Right lobe of liver (tissue), 6 donors: Measurements from ENCODE around the gene FAM149B1. TPM values are rescaled to one million over a fixed set of nuclear protein-coding genes. Genes with fewer than 3 reads are reported as not detected.

ENCODE experiments used
- ATAC-seq, 4 donors: fragments of 200-7000 bp; cut with Tn5 transposase; one replicate each; pipeline ENCODE4 v1.9.1; 2020; ENCODE audit warnings: mild to moderate bottlenecking in 4 of 4, moderate library complexity in 4 of 4
- DNase-seq, 3 donors: peaks; one replicate each; pipeline ENCODE4 v3.0.0-alpha.2; 2020
- H3K27ac ChIP-seq, 3 donors: fragments of 200-600 bp; one replicate each; pipeline ENCODE4 v1.8.0; 2022
- H3K27me3 ChIP-seq, 2 donors: fragments of 200-600 bp; one replicate each; pipeline ENCODE4 v1.8.0; 2022
- H3K36me3 ChIP-seq, 4 donors: fragments of 200-600 bp; sonication (generic) in 1 of 4; one replicate each; pipeline versions ENCODE4 v1.5.1 to v1.8.0; 2017 to 2022; ENCODE audit warnings: control low read depth in 1 of 4
- H3K4me1 ChIP-seq, 4 donors: fragments of 200-600 bp; sonication (generic) in 1 of 4; one replicate each; pipeline versions ENCODE4 v1.5.1 to v1.8.0; 2017 to 2022; ENCODE audit warnings: control low read depth in 1 of 4
- H3K4me3 ChIP-seq, 3 donors: fragments of 200-600 bp; one replicate each; pipeline ENCODE4 v1.8.0; 2022
- H3K9me3 ChIP-seq, 4 donors: fragments of 200-600 bp; sonication (generic) in 1 of 4; one replicate each; pipeline versions ENCODE4 v1.5.1 to v1.8.0; 2017 to 2022; ENCODE audit warnings: control low read depth in 1 of 4
- POLR2A ChIP-seq: fragments of 450-650 bp; IDR thresholded peaks from one replicate; pipeline ENCODE4 v1.6.1; 2017; ENCODE audit warnings: antibody characterized with exemption, mild to moderate bottlenecking
- WGBS: methylation state at CpG from one replicate; pipeline ENCODE4 v1.1.6; 2018; ENCODE audit warnings: low coverage, low lambda C conversion rate; ENCODE audit not compliant: insufficient coverage; ENCODE audit errors: missing lambda C conversion rate; 5-methylcytosine and 5-hydroxymethylcytosine counted together
- intact Hi-C, 2 donors: fragments of 100-400 bp; cut with DNase I; formaldehyde crosslinking; loops; one replicate each; pipeline versions ENCODE4 v1.11.2 to v1.14.1; 2022
- total RNA-seq, 6 experiments: library from RNA; depleted of rRNA in 2 of 6; stranded (reverse); fragments of >200 nt in 2 of 6; fragmentation: NEBNext Ultra II Directional in 3 of 6; extraction: Animal tissue kit (Norgen Biotek cat#: 25700) in 3 of 6; gene quantifications; one replicate each; pipeline versions ENCODE4 v1.1.0 to v1.2.4, GENCODE V29; 2016 to 2023
- TF ChIP-seq, protein P1 (sequence below), 4 donors: fragments of 200-600 bp in 3 of 4; fragments of 450-650 bp in 1 of 4; IDR thresholded peaks; one replicate each; pipeline versions ENCODE4 v1.5.1 to v1.8.0; 2016 to 2022; ENCODE audit warnings: antibody characterized with exemption in 4 of 4, mild to moderate bottlenecking in 2 of 4
- donor health status: DM: no; HTN: yes; CAD: no.
- donor health status: DM: no; HTN: no; CAD: no.
- donor health status: DM: no; HTN: no; CAD: no.
- donor health status: DM: no; HTN: yes; CAD: no.
- donor health status: DM: no; HTN: yes; CAD: no.

The FAM149B1 gene
- total RNA-seq, 6 experiments from 2014 or later: 9.2 to 19.9 (median 13.8) TPM

DNA sequence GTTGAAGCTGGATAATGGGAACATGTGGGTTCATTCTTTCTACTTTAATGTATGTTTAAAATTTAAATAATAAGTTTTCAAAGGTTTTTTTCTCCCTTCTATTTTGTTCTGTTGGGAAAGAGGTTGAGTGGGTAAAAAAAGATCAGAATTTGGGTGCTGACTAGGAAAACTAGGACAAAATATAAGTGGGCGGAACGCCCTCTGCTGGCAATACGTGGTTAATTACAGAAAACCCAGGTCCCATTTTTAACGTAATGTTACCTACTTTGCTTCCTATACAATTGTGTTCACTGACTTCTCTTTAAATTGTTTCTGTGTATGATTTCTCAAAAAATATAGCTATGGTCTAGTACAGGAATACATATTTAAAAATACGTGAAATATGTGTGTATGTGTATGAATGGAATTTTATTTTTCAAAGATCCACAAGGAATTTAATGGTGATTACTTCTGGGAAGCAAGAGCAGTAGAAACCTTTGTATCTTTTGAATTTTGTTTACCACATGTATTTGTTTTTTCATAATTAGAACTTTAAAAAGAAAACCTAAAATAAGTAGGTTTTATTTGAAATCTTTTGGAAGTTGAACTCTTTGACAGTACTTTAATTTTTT, 8.8 kb upstream of the FAM149B1 start:
- Histone ChIP-seq H3K4me1 (no peaks in the 10 kb centered on the region), H3K9me3 (no peaks in the 10 kb centered on the region), H3K27me3 (no peaks in the 10 kb centered on the region), H3K4me3 (no peak overlapping the region), H3K36me3 (peaks cover 0 to 36% (median 10%) of the 10 kb centered on the region in 4 donors), H3K27ac (no peak overlapping the region)
- peak in 2 of 3 donors; percentile 45 to 54 for DNase-seq
- TF ChIP-seq, protein P1, sequence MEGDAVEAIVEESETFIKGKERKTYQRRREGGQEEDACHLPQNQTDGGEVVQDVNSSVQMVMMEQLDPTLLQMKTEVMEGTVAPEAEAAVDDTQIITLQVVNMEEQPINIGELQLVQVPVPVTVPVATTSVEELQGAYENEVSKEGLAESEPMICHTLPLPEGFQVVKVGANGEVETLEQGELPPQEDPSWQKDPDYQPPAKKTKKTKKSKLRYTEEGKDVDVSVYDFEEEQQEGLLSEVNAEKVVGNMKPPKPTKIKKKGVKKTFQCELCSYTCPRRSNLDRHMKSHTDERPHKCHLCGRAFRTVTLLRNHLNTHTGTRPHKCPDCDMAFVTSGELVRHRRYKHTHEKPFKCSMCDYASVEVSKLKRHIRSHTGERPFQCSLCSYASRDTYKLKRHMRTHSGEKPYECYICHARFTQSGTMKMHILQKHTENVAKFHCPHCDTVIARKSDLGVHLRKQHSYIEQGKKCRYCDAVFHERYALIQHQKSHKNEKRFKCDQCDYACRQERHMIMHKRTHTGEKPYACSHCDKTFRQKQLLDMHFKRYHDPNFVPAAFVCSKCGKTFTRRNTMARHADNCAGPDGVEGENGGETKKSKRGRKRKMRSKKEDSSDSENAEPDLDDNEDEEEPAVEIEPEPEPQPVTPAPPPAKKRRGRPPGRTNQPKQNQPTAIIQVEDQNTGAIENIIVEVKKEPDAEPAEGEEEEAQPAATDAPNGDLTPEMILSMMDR (IDR thresholded peaks at IDR 0.05): peak; percentile 74 to 82 (median 79)
- TF ChIP-seq POLR2A: no peak
- intact Hi-C loops: no loop called here
- 2% methylated on average over 5 of the region's 5 CpGs for WGBS
- ATAC-seq: peak; percentile 75 to 92 (median 82)

DNA sequence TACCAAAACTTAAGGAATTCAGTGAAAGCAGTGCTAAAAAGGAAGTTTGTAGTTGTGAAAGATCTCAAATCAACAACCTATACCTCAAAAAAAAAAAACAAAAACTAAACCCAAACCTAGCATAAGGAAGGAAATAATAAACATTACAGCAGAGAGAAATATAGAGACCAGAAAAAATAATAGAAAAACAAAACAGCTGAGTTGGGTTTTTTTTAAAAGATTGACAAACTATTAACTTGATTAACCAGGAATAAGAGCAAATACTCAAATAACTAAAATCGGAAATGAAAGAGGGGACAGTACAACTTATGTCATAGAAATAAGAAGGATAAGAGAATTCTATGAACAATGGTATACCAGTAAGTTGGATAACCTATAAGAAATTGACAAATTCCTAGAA, 6.8 kb upstream of the FAM149B1 start:
- TF ChIP-seq, protein P1 (IDR thresholded peaks at IDR 0.05): no peak
- no peak for TF ChIP-seq POLR2A
- DNase-seq: no peak
- ATAC-seq: no peak
- WGBS: 64% methylated on average over 1 of the region's 1 CpG
- H3K27ac ChIP-seq: no peak overlapping the region
- H3K9me3 ChIP-seq: no peaks in the 10 kb centered on the region
- intact Hi-C loops: no loop called here
- no peaks in the 10 kb centered on the region for H3K4me1 ChIP-seq
- no peaks in the 10 kb centered on the region for H3K27me3 ChIP-seq
- peaks cover 0 to 21% (median 3%) of the 10 kb centered on the region in 4 donors for H3K36me3 ChIP-seq
- no peak overlapping the region for H3K4me3 ChIP-seq

DNA sequence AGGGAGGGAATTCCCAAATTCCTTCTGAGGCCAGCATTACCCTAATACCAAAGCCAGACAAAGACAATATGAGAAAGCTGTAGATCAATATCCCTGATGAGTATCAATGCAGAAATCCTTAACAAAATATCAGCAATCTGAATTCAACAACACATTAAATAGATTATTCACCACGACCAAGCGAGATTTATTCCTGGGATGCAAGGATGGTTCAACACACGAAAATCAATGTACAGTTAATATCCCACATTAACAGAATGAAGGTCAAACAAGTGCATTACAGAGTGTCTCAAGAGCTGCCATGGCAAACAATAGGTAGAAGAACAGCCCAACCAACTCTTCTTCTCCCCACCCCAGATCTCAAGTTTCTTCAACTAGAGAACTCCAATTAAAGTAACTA, 6.3 kb upstream of the FAM149B1 start:
- 85% methylated on average over 3 of the region's 3 CpGs for WGBS
- Histone ChIP-seq H3K9me3 (no peaks in the 10 kb centered on the region), H3K4me1 (no peaks in the 10 kb centered on the region), H3K4me3 (no peak overlapping the region), H3K36me3 (peaks cover 0 to 15% (median under 1%) of the 10 kb centered on the region in 4 donors), H3K27ac (no peak overlapping the region), H3K27me3 (no peaks in the 10 kb centered on the region)
- intact Hi-C loops: no loop called here
- ATAC-seq (no peak), DNase-seq (no peak)
- TF ChIP-seq, protein P1 (IDR thresholded peaks at IDR 0.05): no peak
- no peak for TF ChIP-seq POLR2A

DNA sequence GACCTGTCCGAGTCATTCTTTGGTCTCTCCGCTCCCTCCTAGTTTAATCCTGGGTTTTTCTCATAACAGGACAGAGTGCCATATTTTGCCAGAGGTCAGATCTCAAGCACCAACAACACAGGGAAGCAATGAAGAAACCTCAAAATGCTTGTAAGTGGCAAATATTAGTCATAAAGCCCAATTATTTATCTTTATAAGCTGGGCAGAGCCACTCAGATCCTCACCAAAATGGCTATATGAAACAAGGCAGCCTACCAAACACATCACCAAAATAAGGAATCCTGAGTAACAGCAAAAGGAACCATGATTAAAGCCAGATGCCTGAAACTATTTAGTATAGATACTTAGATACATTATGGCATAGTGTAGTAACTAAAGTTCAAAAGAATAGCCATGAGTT, 4.8 kb upstream of the FAM149B1 start:
- no peak overlapping the region for H3K4me3 ChIP-seq
- H3K36me3 ChIP-seq: peaks cover 0 to 9% (median 0%) of the 10 kb centered on the region in 4 donors
- H3K4me1 ChIP-seq: peaks cover 0 to 5% (median 0%) of the 10 kb centered on the region in 4 donors
- ATAC-seq: no peak
- no peak overlapping the region for H3K27ac ChIP-seq
- no peaks in the 10 kb centered on the region for H3K27me3 ChIP-seq
- DNase-seq: no peak
- no peaks in the 10 kb centered on the region for H3K9me3 ChIP-seq
- WGBS: 88% methylated on average over 2 of the region's 2 CpGs
- intact Hi-C loops: no loop called here
- TF ChIP-seq, protein P1 (IDR thresholded peaks at IDR 0.05): no peak
- TF ChIP-seq POLR2A: no peak
